Skin of body (tissue), 2 donors: ENCODE results near the gene TRAPPC3. TPM values are rescaled to one million over a fixed set of nuclear protein-coding genes. Genes with fewer than 3 reads are reported as not detected.

ENCODE experiments used
- DNase-seq: peaks from one replicate; lab custom pipeline; 2025; lab: John Stamatoyannopoulos, UW
- total RNA-seq: library from RNA; depleted of rRNA; stranded (reverse); fragments of >200 nt; gene quantifications from one replicate; pipeline ENCODE4 v1.2.3, GENCODE V29; 2014

The TRAPPC3 gene
- total RNA-seq, 1 donor from 2014 or later: 35.7 TPM

DNA sequence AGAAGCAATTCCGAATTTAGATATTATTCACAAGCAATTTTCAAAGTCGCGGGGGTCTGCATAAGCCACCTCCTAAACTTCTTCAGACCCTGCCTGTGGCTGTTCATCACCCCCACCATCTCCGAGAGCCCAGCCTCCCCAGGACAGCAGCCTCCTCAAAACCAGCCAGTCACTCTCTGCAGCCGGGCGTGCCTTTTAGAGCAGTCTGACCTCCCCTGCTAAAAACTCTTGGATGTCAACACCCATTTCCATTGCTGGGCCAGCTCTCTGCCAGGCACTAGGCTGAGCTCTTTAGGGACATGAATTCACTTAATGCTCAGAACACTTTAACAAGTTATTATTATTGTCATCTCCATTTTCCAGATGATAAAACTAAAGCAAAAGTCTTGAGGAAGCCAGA lies 48.9 kb downstream of the TRAPPC3 start:
- DNase-seq: no peak

DNA sequence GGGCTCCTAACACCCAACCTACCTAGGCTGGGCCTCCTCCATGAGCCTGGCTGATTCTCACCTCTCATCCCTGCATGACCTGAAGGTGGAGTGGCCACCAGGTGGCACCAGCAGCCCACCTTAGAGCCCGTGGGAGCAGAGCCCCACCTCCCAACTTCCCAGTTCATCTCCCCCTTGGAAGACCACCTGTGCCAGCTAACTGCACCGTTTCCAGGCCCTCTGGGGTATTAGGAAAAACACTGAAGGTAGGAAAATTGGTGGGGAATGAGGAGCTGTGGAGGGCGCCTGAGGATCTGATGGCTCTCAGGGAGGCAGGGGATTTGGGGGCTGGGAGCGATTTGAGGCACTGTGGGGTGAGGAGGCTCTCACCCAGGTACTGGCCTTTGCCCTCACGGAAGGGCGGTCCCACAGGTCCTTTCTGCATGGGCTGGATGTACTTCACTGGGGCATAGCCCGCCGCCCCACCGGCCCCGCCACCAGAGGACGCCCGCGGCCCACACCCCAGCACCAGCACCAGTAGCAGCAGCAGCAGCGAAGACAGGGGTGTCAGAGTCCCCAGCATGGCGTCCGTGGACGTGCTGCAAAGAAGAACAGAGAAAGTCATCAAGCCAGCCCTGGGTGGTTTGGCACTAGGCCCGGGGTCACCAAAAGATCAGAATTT lies 49.5 kb downstream of the TRAPPC3 start:
- DNase-seq: peak; percentile 38

DNA sequence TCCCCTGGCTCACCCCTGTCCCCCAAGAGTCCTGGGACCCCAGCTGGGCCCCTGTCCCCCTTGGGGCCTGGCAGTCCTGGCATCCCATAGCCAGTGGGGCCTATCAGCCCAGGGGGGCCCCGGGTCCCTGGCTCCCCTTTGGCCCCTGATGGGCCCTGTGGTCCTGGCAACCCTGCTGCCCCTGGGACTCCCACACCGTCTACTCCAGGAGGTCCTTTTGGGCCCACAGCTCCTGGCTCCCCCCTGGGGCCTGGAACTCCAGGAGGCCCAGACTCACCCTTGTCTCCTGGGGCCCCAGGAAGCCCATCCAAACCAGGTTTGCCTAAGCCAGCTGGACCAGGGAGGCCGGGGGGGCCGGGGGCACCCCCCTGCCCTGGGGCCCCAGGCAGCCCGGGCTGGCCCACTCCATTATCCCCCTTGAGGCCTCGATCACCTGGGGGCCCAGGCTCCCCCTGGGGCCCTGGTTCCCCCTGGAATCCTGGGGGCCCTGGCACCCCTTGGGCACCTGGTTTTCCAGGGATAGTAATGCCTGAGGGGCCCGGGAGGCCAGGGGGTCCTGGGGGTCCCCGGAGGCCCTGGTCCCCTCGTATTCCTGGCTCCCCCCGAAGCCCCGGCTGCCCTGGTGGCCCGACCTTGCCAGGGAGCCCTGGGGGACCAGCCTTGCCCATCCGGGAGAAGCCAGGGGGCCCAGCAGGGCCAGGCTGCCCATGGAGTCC lies 50.5 kb downstream of the TRAPPC3 start:
- DNase-seq: no peak

DNA sequence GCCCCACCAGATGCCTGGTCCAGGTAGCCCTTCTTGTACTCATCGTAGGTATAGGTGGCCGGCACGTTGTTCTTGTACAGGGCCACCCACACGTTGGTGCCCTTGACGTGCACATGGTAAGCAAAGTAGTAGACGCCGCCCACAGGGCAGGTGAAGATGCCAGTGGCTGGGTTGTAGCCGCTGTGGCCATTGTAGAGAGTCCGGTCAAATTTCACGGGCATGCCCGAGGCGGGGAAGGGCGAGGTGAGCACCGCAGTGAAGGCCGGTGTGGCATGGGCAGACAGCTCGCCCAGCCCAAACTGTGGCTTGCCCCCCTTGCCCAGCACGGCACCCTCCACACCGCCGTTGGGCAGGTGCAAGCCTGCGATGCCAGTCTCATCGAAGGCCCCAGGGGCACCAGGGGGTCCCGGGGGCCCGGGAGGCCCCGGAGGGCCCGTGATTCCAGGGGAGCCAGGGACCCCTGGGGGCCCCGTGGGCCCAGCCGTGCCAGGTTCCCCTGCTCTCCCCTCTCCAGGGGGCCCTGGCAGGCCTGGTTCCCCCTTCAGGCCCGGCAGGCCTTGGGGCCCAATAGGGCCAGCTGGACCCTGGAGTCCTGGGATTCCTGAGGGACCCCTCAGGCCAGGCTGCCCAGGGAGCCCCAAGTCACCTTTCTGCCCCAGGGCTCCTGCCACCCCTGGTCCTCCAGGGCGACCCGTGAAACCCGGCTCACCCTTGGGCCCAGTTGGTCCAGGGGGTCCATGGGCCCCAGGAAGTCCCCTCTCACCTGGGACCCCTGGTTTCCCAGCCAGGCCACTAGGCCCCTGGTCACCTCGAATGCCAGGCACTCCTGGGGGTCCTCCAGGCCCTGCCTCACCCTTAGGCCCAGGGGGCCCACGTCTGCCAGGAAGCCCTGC lies 51.3 kb downstream of the TRAPPC3 start:
- DNase-seq: no peak

DNA sequence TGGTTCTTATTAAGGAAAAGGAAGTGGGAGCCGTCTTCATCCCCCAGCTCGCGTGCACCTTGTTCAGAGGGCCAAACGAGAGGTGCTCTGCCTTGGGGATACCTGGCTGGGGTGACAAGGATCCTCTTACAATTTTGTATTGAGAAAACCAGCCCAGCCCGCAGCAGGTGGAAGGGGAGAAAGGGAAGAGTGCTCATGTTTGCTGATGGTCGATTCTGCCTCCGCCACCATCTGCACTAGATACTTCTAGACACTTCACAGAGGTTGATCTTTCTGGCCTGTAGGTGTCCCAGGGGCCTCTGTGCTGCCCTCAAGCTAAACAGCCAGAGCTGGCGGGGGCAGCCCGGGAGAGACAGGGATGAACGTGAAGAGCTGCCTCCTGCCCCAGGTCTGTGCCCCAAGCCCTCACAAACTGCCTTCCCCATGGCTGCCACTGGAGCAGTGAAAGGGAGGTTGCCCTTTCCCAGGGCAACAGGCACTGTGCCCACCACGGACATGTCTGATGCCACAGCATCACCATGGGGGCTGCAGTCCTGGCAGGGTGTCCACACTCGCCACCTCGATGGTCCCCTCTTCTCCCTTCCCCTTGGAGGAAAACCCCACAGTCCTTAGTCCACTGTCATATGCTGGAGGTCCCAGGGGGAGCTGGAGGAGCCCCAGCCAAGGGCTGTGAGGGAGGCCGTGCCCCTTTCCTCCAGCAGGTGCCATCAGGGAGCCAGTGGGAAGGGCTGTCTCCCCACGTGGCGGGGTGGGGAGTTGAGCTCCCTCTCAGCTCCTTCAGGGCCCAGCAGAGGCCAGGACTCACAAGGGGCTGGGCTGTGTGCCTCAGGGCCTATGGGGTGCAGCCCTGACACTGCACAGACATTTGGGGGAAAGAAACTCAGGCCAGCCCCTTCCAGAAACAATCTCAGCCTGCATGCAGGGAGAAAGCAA lies 52.5 kb downstream of the TRAPPC3 start:
- no peak for DNase-seq

DNA sequence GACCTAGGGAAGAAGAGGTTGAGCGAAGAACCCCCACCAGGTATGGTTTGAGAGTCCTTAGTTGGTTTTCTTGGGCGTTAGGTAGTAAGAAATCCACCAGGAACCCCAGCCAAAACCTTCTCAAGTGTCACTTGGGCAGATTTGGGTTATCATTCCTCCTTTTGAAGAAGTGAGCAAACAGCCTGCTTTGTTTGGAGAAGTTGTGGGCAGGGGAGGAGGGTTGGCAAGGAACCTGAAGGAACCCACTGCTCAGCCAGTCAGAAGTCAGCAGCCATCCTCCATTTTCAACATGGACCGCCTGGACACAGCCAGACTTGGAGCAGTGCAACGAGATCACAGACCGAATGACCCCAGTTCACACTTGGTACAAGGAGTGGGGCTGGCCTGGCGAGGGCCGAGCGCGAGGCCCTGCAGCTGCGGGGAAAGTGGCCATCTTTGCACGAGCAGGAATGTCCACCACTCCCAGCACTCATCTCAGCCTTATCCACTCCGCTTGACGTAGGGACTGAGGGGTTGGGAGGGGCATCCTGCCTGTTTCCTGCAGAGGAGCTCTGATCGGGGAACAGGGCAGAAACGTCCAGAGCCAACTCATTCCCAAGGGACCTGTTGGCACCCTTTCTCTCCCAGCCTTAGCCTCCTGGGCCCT lies 53.4 kb downstream of the TRAPPC3 start:
- DNase-seq: no peak

DNA sequence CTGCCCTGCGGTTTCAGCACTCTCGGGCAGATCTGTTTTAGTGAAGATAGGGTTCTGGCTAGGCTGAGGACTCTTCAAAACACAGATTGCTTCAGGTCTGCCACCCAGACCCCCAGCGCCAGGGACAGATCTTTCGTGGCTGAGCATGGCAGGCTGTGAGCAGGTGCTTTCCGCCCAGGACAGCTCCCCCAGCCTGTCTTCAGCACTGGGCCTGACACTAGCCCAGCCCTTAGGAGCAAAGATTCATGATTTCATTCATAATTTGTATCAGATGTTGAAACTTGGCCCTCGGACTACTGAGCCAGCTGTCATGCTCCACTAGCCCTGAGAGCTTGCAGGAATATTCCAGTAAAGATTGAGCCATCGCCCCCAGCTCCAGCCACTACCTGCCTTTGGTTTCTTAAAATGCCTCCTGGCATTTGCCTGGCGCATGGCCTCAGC lies 54.6 kb downstream of the TRAPPC3 start:
- DNase-seq: no peak

DNA sequence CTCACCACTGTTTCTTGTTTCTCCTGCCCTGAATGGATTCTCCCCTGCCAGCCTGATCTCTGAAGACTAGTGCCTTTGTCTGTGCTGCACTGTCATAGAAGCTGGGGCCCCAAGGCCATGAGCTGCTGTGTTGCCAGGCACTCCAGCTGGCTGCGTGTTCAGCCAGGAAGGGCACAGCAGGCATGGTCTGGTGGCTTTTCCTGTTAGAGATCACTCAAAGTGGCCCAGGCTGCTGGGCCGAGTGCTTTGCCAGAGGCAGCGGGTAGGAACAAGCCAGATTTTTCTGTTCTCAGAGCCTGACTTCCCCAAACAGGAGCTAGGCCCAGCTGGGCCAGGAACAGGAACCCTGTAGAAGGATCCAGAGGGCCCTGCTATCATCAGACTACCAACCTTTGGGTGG lies 55.4 kb downstream of the TRAPPC3 start:
- DNase-seq: no peak

DNA sequence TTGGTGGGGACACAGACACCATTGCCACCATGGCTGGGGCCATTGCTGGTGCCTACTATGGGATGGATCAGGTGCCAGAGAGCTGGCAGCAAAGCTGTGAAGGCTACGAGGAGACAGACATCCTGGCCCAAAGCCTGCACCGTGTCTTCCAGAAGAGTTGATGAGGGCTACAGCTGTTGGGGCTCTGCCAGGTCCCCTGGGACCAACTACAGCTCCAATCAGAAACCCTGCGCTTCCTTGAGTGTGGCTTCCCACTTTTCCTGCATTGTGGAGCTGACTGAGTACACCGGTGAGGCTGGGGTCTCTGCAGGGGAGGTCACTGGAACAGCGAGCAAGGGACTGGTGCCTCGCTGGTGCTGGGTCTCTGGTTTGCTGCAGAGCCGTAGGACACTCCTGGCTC lies 56.1 kb downstream of the TRAPPC3 start:
- DNase-seq: no peak

DNA sequence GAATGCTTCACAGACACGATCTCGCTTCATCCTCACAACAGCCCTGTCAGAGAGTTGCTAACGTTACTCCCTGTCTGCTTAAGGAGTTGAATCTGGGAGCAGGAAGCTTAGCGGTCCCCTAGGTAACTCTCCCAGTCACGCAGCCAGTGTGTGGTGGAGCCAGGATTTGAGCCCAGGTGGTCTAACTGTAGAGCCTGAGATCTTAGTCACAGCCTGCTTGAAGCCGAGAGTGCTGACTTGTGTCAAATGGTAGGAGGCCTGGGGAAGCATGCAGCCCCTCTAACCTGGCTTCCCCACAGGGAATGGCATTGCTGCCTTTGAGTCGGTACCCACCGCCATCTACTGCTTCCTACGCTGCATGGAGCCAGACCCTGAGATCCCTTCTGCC lies 56.5 kb downstream of the TRAPPC3 start:
- no peak for DNase-seq

DNA sequence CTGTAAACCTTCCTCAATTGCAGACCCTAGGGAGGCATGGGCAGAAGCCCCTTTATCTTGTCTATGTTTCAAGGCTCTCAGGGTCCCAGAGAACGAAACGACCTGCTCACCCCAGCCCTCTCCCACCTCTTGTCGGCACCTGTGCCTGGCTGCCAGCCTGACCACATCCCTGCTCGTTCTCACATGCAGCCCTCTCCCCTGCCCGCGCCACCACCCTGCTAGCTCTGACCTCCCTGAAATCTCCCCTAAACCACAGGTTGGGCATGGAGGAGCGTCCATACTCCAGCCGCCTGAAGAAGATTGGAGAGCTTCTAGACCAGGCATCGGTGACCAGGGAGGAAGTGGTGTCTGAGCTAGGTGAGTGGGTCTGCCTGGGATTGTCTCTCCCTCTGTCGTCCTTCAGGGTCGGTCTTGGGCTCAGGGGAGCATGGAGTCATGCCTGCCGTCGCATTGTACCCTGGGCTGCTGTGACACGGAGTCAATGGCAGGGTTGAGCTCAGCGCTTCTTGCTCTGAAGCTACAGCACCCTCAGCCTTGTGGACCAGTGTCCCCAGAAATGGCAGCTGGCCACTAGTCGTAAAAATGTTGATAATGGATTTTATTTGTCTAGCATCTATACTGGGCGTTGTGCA lies 57.0 kb downstream of the TRAPPC3 start:
- DNase-seq: no peak

DNA sequence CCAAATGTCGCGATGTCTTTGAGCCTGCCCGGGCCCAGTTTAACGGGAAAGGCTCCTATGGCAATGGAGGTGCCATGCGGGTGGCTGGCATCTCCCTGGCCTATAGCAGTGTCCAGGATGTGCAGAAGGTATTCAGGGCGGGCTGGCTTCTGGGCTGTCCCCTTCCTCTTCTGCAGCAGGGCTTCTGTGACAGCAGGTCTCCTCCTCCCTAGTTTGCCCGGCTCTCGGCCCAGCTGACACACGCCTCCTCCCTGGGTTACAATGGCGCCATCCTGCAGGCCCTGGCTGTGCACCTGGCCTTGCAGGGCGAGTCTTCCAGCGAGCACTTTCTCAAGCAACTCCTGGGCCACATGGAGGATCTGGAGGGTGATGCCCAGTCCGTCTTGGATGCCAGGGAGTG lies 57.6 kb downstream of the TRAPPC3 start:
- no peak for DNase-seq

DNA sequence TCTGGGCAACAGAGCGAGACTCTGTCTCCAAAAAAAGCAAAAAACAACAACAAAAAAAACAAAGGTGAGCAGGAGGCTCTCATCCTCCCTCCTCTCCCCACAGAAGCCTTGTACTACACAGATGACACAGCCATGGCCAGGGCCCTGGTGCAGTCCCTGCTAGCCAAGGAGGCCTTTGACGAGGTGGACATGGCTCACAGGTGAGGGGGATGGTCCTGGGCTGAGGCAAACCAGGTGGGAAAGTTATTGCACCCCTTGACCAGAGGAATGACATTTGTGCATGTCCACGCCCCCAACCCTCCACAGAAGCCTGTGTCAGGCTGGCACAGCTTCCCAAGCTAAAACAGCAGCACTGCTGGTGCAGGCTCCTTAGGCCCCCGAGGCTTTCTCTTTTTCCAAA lies 58.1 kb downstream of the TRAPPC3 start:
- DNase-seq: no peak

DNA sequence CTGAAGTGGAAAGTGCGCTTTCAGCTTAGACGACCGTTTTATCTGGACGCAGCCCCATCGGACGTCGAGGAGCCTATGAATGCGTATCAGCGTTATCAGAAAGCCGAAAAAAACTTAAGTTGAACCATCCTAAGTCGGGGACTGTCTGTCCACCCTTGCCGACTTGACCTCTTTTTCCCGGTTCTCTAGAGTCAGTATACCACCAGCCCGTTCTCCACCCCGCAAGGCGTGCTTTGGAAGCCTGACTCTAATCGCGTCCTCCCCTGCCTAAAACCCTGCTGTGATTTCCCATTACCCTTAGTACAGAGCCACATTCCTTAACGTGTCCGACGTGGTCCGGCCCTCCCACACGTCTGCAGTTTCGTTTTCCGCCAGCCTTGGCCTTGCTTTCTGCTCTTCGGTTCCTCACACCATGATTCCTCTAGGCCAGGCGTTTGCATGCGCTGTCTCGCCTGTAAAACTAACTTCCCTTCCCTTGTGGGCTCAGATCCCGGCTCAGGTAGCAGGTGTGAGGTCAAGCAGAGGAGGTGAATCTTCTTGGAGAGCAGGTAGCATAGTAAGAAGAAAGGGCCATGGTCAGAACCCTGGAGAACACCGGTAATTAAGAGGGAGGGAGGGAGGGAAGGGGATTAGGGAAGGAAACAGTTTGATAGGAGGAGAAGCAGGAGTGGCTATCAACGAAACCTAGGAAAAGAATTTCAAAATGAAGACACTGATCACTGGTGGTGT lies 59.7 kb downstream of the TRAPPC3 start:
- no peak for DNase-seq

DNA sequence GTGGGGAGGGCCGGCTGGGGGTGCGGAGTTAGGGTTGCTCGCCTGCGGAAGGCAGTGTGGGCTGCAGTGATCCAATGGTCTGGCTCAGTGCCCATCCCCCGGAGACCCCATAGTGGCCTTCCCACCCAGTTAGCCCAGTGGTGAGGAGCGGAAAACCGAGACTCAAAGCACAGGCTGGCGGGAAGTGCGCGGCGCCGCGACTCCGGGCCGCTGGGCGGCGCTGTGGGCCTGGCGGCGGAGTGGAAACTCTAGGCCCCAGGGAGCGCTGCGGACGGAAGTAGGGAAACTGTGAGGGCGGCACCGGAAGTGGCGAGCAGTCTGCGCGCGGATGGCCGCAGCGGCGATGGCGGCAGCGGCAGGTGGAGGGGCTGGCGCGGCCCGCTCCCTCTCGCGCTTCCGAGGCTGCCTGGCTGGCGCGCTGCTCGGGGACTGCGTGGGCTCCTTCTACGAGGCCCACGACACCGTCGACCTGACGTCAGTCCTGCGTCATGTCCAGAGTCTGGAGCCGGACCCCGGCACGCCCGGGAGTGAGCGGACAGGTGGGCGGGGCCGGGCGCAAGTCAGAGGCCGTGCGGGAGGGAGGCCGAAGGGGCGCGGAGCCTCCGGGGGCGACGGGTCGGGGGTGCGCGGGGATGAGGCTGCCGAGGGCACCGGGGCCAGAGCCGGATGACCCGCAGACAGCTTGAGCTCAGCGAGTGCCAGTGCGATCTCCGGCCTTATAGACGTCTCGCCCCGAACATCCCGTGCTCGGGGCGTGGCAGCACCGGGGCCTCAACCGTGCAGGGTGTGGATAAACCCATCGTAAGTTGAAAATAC lies 60.5 kb downstream of the TRAPPC3 start, which contains the start of gene ADPRS:
ADPRS (plus strand) TSS at position 316 of the 816 bp plus-strand sequence; CDS start at position 329, 13 bp downstream.
- DNase-seq: peak; percentile 93

DNA sequence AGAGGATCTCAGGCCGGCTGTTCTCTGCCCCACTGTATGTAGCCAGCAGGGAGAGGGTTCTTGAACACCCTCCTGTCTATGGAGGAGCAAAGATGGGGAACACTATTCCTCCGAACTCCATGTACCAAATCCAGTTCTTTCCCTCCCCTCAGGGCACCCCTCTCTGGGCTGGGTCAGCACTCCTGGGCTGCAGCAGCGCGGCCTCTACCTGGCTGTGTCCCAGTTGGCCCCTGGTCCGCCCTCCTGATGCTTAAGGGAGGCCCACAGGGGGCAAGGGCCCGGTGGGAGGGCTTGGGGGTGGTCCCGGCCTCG lies 61.1 kb downstream of the TRAPPC3 start:
- DNase-seq: no peak

DNA sequence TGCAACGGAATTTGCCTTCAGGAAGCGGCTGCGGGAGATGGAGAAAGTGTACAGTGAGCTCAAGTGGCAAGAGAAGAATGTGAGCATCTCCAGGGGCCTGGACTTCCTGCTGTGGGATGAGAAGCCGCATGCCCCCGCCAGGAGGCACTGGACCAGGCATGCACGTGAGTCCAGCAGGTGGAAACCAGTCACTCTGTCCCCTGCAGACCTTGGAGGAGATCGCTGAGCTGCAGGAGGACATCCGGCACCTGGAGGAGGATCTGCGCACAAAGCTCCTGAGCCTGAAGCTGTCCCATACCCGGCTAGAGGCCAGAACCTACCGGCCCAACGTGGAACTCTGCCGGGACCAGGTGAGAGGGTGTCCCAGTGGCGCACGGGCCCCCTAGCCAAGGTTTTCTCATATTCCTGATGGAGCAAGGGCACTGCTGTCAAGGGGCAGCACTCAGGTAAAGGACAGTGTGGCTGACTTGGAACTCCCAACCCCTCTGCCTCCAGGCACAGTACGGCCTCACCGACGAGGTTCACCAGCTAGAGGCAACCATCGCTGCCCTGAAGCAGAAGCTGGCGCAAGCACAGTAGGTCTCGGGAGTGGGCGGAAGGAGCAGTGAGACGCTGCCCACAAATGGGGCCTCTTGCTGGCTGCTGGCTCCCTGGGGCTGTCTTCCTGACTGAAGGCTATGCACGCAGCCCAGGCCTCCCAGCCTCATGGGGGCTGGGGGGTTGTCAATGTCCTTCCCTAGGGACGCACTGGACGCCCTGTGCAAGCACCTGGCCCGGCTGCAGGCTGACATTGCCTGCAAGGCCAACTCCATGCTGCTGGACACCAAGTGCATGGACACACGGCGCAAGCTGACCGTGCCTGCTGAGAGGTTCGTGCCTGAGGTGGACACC lies 61.8 kb downstream of the TRAPPC3 start:
- no peak for DNase-seq
